Mucosa of gallbladder (tissue), 1 donor: ENCODE measurements around the gene BMS1. TPM values are rescaled to one million over a fixed set of nuclear protein-coding genes. Genes with fewer than 3 reads are reported as not detected.
A peak's percentile ranks its signal among the peaks of the same experiment; 100 is the strongest.
"Not testable (repeated sequence)": the region's sequence is repeated elsewhere in the genome, so short reads cannot be mapped to it uniquely, and the experiment has no call there.

Source experiments
- DNase-seq: peaks from one replicate; pipeline ENCODE4 v3.0.0-alpha.2; 2020; ENCODE audit warnings: low spot score
- total RNA-seq: library from RNA; stranded (reverse); gene quantifications from one replicate; pipeline ENCODE4 v1.2.1, GENCODE V29; 2021
- donor health status: DM: no; HTN: no; CAD: no.

The BMS1 gene, protein sequence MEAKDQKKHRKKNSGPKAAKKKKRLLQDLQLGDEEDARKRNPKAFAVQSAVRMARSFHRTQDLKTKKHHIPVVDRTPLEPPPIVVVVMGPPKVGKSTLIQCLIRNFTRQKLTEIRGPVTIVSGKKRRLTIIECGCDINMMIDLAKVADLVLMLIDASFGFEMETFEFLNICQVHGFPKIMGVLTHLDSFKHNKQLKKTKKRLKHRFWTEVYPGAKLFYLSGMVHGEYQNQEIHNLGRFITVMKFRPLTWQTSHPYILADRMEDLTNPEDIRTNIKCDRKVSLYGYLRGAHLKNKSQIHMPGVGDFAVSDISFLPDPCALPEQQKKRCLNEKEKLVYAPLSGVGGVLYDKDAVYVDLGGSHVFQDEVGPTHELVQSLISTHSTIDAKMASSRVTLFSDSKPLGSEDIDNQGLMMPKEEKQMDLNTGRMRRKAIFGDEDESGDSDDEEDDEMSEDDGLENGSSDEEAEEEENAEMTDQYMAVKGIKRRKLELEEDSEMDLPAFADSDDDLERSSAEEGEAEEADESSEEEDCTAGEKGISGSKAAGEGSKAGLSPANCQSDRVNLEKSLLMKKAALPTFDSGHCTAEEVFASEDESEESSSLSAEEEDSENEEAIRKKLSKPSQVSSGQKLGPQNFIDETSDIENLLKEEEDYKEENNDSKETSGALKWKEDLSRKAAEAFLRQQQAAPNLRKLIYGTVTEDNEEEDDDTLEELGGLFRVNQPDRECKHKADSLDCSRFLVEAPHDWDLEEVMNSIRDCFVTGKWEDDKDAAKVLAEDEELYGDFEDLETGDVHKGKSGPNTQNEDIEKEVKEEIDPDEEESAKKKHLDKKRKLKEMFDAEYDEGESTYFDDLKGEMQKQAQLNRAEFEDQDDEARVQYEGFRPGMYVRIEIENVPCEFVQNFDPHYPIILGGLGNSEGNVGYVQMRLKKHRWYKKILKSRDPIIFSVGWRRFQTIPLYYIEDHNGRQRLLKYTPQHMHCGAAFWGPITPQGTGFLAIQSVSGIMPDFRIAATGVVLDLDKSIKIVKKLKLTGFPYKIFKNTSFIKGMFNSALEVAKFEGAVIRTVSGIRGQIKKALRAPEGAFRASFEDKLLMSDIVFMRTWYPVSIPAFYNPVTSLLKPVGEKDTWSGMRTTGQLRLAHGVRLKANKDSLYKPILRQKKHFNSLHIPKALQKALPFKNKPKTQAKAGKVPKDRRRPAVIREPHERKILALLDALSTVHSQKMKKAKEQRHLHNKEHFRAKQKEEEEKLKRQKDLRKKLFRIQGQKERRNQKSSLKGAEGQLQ
- total RNA-seq: 10.4 TPM

DNA sequence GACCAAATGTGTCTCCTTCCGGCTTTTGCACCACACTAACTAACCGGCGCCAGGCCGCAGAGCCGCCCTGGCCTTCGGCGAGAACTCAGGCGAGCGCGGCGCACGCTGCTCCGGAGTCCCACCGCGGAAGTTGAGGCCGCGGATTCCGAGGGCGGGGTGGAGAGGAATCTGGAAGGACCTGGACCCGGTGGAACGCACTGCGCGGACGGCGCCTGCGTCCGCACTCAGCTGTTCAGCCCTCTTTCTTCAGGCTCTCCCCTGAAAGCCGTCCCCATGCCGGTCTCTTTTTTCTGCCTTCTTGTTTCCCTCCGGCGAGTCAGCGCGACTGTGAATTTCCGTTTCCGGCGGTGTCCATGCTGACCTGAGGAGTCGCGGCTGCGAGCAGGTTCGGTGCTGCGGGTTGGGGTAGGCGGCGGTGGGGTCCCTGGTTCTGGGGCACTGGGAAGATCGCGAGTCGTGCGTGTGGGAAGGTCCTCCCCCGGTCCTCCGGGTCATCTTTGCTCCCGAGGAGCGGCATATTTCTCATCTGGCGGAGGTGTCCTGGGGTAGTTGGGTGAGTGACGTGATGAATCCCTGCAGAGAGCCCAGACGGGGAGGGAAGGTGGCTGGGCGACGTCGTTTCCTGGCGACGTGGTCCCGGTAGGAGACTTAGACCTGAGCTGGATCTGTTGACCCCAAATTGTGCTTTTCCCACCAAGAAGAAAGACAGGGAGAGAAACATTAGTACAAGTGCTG lies at the start of gene BMS1:
Gene BMS1 (plus strand): TSS at position 350 of the 735 bp plus-strand sequence. CDS start 1,600 bp downstream, outside the sequence.
- DNase-seq: peak; percentile 90

DNA sequence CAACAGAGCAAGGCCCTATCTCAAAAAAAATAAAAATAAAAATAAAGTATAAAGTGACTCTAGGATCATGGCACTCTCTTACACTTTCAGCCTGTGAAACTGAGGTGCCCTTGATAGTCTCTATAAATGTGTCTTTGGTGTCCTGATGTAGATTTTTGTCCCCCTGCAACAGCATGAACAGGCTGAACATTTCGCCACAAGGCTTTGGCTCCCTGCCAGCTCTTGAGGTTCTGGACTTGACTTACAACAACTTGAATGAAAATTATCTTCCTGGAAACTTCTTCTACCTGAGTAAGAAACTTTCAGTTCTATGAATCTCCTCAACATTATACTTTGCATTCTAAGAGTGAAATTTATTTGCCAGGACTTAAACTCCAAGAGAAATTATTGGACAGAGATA lies 48.1 kb upstream of the BMS1 start:
- no peak for DNase-seq

DNA sequence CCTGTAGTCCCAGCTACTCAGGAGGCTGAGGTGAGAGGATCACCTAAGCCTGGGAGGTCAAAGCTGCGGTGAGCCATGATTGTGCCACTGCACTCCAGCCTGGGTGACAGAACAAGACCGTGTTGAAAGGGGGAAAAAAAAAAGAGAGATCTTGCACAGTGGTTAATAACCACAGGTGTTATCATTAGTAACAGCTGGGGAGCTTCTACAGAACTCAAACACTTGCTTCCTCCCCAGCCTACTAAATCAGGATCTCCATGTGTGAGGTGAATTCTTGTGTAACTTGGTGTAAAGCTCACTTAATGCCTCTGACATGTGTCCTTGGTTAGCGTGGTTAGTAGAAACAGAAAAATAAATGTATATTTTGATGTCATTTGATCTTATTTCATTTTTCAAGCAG lies 43.9 kb upstream of the BMS1 start:
- no peak for DNase-seq

DNA sequence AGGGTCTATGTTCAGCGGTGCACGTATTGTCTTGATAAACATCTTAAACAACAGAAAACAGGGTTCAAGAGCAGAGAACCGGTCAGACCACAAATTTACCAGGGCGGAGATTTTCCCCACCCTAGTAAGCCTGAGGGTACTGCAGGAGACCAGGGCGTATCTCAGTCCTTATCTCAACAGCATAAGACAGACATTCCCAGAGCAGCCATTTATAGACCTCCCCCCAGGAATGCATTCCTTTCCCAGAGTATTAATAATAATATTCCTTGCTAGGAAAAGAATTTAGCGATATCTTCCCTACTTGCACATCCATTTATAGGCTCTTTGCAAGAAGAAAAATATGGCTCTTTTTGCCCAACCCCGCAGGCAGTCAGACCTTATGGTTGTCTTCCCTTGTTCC lies 41.1 kb upstream of the BMS1 start:
- not testable (repeated sequence) for DNase-seq

DNA sequence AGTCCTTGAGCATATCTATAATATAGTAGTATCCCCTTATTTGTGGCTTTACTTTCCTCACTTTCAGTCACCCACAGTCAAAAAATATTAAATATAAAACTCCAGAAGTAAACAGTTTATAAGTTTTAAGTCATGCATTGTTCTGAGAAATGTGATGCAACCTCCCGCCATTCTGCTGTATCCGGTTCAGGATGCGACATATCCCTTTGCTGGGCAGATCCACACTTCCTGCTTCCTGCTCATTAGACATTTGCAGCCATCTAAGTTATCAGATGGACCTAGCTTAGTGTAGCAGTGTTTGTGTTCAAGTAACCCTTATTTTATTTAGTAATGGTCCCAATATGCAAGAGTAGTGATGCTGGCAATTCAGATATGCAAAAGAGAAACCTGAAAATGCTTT lies 38.9 kb upstream of the BMS1 start:
- DNase-seq: no peak

DNA sequence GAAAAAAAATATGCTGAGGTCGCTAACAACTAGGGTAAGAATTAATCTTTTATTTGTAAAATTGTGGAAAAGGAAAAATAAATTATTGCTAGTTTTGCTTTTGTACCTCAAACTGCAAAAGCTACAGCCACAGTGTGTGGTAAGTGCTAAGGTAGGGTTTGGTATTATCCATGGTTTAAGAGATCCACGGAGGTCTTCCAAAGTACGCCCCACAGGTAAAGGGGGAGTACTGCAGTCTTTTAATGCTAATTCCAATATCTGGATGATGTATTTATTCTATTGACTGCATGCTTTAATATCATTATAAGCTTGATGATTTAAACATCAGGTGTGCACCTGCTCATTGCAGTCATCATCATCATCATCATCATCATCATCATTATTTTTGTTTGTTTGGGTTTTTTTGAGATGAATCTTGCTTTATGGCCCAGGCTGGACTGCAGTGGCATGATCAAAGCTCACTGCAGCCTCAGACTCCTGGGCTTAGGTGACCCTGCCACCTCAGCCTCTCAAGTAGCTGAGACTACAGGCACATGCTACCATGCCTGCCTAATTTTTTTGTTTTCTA lies 38.4 kb upstream of the BMS1 start:
- no peak for DNase-seq

DNA sequence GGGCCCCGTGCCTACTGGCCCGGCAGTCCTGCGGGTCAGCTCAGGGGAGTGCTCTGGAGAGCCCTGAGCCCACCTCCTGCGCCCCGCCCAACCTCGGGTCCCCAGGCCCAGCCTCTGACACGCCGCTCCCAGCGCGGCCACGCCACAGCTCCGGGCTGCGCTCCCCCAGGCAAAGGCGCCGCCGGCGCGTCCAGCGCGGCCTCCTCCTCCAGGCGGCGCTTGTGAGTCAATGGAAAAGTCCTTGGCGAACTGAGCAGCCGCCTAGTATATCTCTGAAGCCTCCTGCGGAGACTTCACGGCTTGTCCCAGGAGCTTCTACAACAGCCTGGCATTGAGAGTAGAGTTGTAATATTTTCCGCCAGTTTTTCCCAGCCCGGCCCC lies 29.5 kb upstream of the BMS1 start:
- DNase-seq: peak; percentile 79

DNA sequence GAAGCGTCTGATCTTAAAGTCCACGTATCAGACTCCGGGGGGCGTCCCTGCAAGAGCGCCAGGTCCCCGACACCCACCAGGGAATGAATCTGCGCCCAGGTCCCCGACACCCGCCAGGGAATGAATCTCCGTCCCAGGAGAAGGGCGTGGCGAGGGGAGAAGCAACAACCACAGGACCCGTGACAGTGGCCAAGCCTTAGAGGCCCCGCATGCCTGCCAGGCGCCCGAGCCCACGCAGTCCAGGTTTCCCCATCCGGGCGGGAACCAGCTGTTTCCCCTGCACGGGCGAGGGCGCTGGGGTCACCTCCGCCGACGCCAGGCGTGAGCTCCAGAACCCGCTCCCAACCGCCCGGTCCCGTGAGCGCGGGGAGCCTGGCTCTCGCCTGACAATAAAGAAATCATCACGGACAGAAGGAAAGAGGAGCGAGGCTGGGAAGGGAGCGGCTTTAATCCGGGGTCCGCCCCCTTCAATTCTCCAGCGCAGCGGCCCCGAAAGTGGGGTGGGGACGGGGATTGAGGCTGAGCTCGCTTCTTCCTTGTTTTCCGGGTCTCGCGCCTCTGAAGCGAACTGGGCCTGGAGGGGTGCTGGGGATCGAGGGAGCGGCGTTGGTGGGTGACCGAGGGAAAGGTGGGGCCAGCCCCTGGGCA lies 29.0 kb upstream of the BMS1 start:
- no peak for DNase-seq

DNA sequence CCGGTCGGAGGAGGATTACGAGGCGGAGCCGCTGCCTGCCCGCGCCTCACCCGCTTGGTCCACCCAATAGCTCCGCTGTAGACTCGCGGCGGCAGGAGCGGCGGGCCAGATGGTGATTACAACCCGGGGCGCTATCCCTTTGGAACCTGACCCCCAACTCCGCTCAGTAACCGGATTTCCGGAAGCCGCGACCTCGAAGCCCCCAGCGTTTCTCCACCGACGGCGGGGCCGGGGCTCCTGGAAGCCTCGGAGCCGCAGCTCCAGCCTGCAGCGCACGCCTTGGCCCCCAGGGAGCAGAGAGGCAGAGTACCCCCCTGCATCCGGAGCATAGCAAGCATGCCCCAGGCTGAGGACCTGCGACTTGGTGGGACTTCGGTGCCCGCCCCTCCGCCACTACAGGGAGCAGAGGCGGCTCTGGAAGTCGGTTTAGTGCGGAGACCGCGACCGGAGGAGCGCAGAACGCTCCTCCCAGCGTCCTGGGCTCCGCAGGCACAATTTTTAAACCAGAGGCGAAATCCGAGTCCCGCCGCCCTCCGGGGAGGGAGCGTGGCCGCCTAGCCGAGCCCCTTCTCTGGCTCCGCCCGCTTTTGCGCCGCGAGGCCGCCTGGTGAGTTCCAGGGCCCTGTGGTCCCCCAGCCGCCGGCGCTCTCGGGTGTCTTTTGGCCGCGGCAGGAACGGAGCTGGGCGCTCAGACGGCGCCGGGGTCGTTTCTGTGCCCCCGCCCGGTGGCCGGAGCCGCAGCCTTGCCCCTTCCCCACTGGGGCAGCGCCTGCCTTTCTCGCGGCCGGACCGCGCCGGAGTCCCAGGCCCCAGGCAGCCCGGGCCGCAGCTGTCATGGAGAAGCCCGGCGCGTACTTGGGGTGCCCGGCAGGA lies 28.2 kb upstream of the BMS1 start:
- DNase-seq: no peak

DNA sequence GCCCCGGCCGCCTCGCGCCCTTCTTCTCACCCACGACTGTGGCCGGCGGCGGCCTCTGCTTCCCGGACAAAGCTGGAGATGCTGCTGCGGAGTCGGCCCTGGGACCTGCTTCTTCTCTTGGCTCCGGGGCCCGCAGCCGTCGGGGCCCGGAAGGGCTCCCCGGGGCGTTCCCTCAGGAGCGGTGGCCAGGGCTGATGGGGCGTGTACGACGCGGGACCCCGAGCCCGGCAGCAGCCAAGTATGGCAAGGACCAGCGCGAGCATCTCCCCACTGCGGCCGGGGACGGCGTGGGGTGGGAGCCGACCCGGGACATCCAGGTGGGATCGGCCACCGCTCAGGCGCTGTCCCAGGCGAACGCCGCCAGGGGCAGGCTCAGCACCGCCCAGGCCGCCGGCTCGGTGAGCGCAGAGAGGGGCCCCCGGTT lies 27.6 kb upstream of the BMS1 start:
- DNase-seq: no peak

DNA sequence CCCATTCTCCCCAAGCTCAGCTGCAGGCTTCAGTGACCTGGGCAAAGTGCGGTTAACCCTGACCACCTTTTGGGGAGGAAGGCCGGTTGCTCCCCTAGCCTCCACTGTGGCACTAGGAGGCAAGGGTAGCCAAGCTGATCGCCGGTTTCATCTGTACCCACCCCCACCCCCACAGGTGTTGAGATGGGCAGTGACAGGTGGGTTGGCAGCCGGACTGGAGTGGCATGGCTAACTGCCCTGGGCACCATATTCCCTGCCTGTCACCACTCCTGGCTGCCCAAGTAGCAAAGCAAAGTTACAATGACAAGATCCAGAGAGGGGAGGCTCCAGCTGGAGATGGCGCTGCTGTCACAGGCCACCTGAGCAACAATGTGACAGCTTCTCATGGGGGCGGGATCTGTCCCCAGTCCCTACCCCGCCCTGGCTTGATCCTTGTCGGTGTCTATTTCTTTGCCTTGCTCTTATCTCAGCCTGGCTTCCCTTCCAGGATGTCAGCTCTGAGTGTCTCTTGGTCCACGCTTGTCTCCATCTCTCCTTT lies 27.0 kb upstream of the BMS1 start:
- no peak for DNase-seq

DNA sequence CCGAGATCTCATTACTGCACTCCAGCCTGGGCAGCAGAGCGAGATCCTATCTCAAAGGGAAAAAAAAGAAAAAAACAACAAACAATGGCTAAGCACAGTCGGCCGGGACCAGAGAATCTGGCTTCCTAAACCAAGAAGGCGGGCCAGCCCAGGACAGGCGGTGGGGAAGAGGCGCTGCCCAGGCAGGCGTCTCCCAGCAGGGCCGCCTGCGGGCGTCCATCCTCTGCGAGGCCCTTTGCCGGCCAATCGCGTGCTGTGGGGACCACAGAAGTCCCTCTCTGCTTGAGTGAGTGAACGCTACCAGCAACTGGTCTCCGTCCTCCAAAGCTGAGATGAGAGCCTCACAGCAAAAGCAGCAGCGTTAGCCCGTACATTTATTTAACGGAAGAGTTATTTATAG lies 14.7 kb upstream of the BMS1 start:
- no peak for DNase-seq

DNA sequence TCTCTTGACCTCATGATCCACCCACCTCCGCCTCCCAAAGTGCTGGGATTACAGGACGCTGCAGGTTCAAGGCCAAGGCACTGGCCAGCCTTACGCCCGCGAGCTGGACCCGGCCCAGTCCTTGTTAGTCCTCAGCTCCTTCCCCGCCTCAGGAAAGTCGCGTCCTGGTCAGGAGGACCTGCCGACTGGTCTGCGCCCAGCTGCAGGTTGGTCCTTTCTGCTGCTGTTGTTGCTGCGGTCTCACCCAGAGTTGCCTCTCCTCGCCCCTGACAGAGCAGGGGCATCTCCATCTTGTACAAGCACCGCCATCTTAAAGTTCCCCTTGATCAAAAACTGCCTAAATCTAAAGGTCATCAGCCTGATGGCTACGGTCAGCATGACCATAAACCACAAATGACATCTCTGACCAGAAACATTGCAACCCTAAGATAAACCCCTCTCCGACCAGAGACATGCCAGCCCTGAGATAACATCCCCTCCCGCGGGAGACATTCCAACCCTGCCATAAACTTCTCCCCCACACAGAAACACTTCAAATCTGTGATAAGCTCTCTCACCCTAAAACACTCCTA lies 13.9 kb upstream of the BMS1 start:
- DNase-seq: no peak

DNA sequence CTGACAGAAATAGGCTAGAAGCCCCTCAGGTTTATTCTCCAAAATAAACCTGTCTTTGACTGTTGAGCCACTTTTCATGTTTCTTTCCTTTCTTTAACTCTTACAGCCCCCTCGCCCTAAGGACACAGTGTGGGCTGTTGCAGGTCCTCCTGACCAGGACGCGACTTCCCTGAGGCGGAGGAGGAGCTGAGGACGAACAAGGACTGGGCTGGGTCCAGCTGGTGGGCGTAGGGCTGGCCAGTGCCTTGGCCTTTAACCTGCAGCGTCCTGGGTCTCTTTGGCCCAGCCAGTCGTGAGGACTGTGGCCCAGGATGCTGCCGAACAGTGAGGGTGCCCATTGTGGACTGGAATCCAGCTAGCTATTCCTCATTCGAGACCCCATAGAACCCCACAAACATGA lies 13.4 kb upstream of the BMS1 start:
- DNase-seq: no peak

DNA sequence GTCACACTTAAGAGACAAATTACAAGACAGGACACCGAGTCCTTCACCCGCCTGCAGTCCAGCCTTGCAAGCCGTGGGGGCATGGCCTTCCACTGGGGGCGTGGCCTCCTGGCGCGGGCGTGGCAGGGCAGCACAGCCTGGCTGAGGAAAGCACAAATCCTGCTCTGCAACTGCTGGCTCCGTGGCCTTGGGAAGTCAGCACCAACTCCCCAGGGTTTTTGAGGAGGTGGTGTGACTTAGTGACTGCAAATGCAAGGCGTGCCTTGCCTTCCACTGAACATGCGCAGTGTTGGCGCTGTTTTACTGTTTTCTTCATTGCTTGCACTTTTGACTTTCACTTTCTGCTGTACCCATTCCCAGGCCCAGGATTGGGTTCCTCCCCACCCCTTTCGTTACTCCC lies 12.9 kb upstream of the BMS1 start:
- no peak for DNase-seq

DNA sequence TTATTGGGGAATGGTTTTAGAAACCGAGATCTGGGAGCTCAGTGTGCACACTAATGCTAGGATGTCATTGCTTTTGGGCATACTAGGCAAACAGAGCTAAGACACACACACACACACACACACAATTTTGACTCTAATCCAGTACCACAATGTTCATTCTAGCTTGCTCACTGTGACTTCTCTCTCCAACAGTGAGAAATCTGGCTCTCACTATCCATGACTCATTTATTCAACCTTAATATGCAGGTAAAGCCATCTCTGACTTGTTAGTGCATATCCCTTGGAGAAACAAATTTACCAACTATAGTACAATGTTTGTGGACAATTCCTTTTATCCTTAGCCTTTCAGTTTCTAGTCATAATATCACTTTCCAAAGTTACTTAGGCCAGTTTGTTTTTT lies 5.9 kb upstream of the BMS1 start:
- DNase-seq: no peak

DNA sequence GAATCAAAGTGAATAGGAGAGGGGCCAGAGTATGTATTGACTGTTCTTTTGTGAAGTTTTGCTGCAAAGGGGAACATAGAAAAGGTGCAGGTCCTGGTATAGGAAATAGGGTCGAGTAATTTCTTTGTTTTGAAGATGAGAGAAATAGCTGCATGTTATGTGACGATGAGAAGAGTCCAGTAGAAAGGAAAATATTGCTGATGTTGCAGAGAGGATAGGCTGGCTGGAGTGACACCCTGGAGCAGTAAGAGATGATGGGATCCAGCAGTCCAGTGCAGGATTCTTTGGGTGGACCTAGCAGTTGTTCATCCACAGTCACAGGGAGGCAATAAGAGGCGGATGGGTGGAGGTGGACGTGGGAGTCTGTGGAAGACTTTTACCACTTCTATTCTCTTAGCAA lies 2.1 kb upstream of the BMS1 start:
- DNase-seq: no peak

DNA sequence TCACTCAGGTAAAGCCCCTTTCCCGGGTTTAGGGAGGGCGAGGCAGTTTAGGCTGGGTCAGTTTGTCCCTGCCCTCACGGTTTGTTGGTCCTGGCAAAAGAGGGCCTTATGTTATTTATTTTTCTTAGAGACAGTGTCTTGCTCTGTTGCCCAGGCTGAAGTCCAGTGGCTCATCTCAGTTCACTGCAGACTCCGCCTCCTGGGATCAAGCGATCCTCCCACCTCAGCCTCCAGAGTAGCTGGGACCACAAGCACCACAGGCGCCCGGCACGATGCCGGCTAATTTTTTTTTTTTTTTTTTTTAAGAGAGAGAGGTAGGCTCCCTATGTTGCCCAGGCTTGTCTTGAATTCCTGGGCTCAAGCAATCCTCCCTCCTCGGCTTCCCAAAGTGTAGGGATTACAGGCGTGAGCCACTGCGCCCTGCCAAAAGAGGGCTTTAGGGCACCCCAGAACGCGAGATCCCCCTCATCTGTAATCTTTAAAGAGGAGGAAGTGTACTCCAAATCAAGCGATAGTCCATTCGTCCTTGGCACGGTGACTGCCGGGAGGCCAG lies 626 bp upstream of the BMS1 start:
- DNase-seq: no peak

DNA sequence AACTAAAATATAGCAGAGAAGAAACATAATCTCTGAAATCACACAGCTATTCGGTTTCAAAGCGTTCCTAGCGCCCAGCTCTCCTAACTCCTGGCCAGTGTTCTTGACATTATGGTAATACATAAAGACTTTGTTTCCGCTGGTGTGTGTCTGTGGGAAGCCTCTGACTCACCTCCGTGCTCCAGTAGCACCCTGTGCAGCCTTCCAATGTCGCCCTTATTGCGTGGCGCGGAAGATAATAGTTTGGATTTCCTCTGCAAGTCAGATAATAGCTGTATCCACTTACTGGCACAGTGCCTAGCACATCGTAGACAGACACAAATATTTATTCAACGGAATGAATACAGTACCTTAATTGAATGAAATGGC lies 570 bp downstream of the BMS1 start:
- no peak for DNase-seq
